GM21390 (cell line): ENCODE results near the gene MED28.

Experiments
- ATAC-seq: cut with Tn5 transposase; IDR thresholded peaks from one replicate; pipeline ENCODE4 v1.9.1; 2021; ENCODE audit not compliant: unreplicated experiment

Gene MED28

GRCh38 chr4:17665346-17665745 is 50.9 kb downstream of the MED28 start:
- no peak for ATAC-seq

GRCh38 chr4:17665852-17666251 is 51.4 kb downstream of the MED28 start:
- no peak for ATAC-seq

- no peak for ATAC-seq
Observed at GRCh38 chr4:17667253-17667652, 52.8 kb downstream of the MED28 start.

GRCh38 chr4:17667653-17668201 is 53.3 kb downstream of the MED28 start:
- no peak for ATAC-seq

GRCh38 chr4:17670423-17670822 is 56.0 kb downstream of the MED28 start:
- no peak for ATAC-seq

- ATAC-seq, result no peak
Observed at GRCh38 chr4:17680559-17681280, 66.3 kb downstream of the MED28 start.

- no peak for ATAC-seq
Observed at GRCh38 chr4:17681281-17682221, 67.1 kb downstream of the MED28 start.

GRCh38 chr4:17682222-17682566 is 67.8 kb downstream of the MED28 start:
- ATAC-seq, result no peak
